ELF-1 (cell line): ENCODE measurements around the gene TRNP1.

Experiments used
- DNase-seq: peaks from one replicate; pipeline ENCODE4 v3.0.0-alpha.2; 2016; ENCODE audit warnings: low read depth, low spot score

TRNP1 gene

GRCh38 chr1:27026621-27027574, 33.4 kb downstream of the TRNP1 start:
- peak; percentile 88 for DNase-seq

GRCh38 chr1:27027575-27028250, 34.2 kb downstream of the TRNP1 start:
- DNase-seq, result no peak

- DNase-seq, result no peak
Measured at GRCh38 chr1:27029517-27029916, 36.0 kb downstream of the TRNP1 start.

- peak; percentile 87 for DNase-seq
Measured at GRCh38 chr1:27031235-27032118, 38.0 kb downstream of the TRNP1 start.

GRCh38 chr1:27032119-27032461, 38.6 kb downstream of the TRNP1 start:
- DNase-seq, result no peak

GRCh38 chr1:27033043-27033746, 39.7 kb downstream of the TRNP1 start:
- no peak for DNase-seq

- no peak for DNase-seq
Measured at GRCh38 chr1:27035344-27035743, 41.9 kb downstream of the TRNP1 start.

GRCh38 chr1:27036718-27037117, 43.2 kb downstream of the TRNP1 start:
- no peak for DNase-seq

- DNase-seq, result no peak
Measured at GRCh38 chr1:27037518-27037917, 44.0 kb downstream of the TRNP1 start.

- no peak for DNase-seq
Measured at GRCh38 chr1:27038020-27038419, 44.5 kb downstream of the TRNP1 start.

GRCh38 chr1:27042670-27043069, 49.2 kb downstream of the TRNP1 start:
- DNase-seq, result no peak

- DNase-seq, result peak; percentile 93
Measured at GRCh38 chr1:27044613-27045151, 51.2 kb downstream of the TRNP1 start.

- peak; percentile 93 for DNase-seq
Measured at GRCh38 chr1:27045973-27046558, 52.6 kb downstream of the TRNP1 start.

- no peak for DNase-seq
Measured at GRCh38 chr1:27047914-27048313, 54.4 kb downstream of the TRNP1 start.

- DNase-seq, result no peak
Measured at GRCh38 chr1:27049100-27049499, 55.6 kb downstream of the TRNP1 start.

- peak; percentile 71 for DNase-seq
Measured at GRCh38 chr1:27049607-27050006, 56.1 kb downstream of the TRNP1 start.
